ENCODE results near the gene PSMD12. TPM values are rescaled to one million over a fixed set of nuclear protein-coding genes. Genes with fewer than 3 reads are reported as not detected.

Gene PSMD12
- total RNA-seq, 1 donor from 2014 or later = 54.6 TPM

GRCh38 chr17:67378454-67379250, 12.3 kb upstream of the PSMD12 start:
- H3K4me3 Mint-ChIP-seq = peak overlapping the region; percentile 85
- DNase-seq = peak; percentile 77
- peak overlapping the region; percentile 73 for H3K27ac Mint-ChIP-seq
- H3K4me1 Mint-ChIP-seq = peaks cover 26% of the 10 kb centered on the region
- H3K36me3 Mint-ChIP-seq (ENCODE audit: low read depth) = no peaks in the 10 kb centered on the region
- intact Hi-C loops (cut with micrococcal nuclease) = loop anchor here (1.0 to 10.0 kb wide), 6 partner anchors 14 to 1184 kb away; partner anchors contain the start of gene CEP112
- ATAC-seq (ENCODE audit: low read depth) = peak; percentile 22
- no peak for TF ChIP-seq CTCF (IDR thresholded peaks at IDR 0.05)
- no peaks in the 10 kb centered on the region for H3K9me3 Mint-ChIP-seq
- POLR2A ChIA-PET = interaction anchor here (1.2 to 3.1 kb wide), 6 partner anchors 13 to 339 kb away, joined by 3 to 22 read pairs (median 4); partner anchors contain the start of genes HELZ, NOL11 and PSMD12
- no peaks in the 10 kb centered on the region for H3K27me3 Mint-ChIP-seq
- CTCF ChIA-PET = interaction anchor here (0.9 to 6.6 kb wide), 7 partner anchors 12 to 311 kb away, joined by 3 to 85 read pairs (median 4); partner anchors contain the start of gene PSMD12

GRCh38 chr17:67377488-67378453, 11.4 kb upstream of the PSMD12 start:
- CTCF ChIA-PET = interaction anchor here (1.2 to 6.6 kb wide), 6 partner anchors 9 to 312 kb away, joined by 3 to 85 read pairs (median 4); partner anchors contain the start of gene PSMD12
- H3K36me3 Mint-ChIP-seq (ENCODE audit: low read depth) = no peaks in the 10 kb centered on the region
- H3K4me3 Mint-ChIP-seq = peak overlapping the region; percentile 87
- POLR2A ChIA-PET = interaction anchor here (0.9 to 3.1 kb wide), 6 partner anchors 12 to 340 kb away, joined by 3 to 22 read pairs (median 3); partner anchors contain the start of genes HELZ, NOL11 and PSMD12
- peaks cover 26% of the 10 kb centered on the region for H3K4me1 Mint-ChIP-seq
- peak overlapping the region; percentile 71 for H3K27ac Mint-ChIP-seq
- H3K9me3 Mint-ChIP-seq = no peaks in the 10 kb centered on the region
- DNase-seq (peak; percentile 54), ATAC-seq (ENCODE audit: low read depth) (peak; percentile 22)
- no peak for TF ChIP-seq CTCF (IDR thresholded peaks at IDR 0.05)
- H3K27me3 Mint-ChIP-seq = no peaks in the 10 kb centered on the region
- intact Hi-C loops (cut with micrococcal nuclease) = loop anchor here (1.0 to 10.0 kb wide), 7 partner anchors 13 to 1183 kb away; partner anchors contain the start of genes CEP112 and NOL11

GRCh38 chr17:67376737-67377487, 10.5 kb upstream of the PSMD12 start, which contains the start of gene PITPNC1:
Gene PITPNC1, plus strand, starts transcription at chr17:67377281.
- peak; percentile 77 for DNase-seq
- Mint-ChIP-seq H3K36me3 (ENCODE audit: low read depth) (no peaks in the 10 kb centered on the region), H3K4me3 (peak within 1 kb of the TSS; percentile 87), H3K9me3 (no peaks in the 10 kb centered on the region), H3K4me1 (peaks cover 26% of the 10 kb centered on the region), H3K27ac (peak within 1 kb of the TSS; percentile 71), H3K27me3 (no peaks in the 10 kb centered on the region)
- no peak for TF ChIP-seq CTCF (IDR thresholded peaks at IDR 0.05)
- ChIA-PET POLR2A (interaction anchor here (0.6 to 3.1 kb wide), 6 partner anchors 11 to 442 kb away, joined by 3 to 22 read pairs (median 4); partner anchors contain the start of genes HELZ, NOL11 and PSMD12), CTCF (interaction anchor here (0.8 to 6.6 kb wide), 8 partner anchors 10 to 313 kb away, joined by 3 to 85 read pairs (median 5); partner anchors contain the start of gene PSMD12)
- intact Hi-C loops (cut with micrococcal nuclease) = loop anchor here (1.0 to 10.0 kb wide), 4 partner anchors 340 to 1182 kb away; partner anchors contain the start of genes CEP112 and NOL11
- peak; percentile 74 for ATAC-seq (ENCODE audit: low read depth)

GRCh38 chr17:67376415-67376736, 10.0 kb upstream of the PSMD12 start:
- intact Hi-C loops (cut with micrococcal nuclease) = loop anchor here (5.0 to 10.0 kb wide), 3 partner anchors 441 to 1182 kb away; partner anchors contain the start of gene CEP112
- Mint-ChIP-seq H3K27ac (peak overlapping the region; percentile 30), H3K9me3 (no peaks in the 10 kb centered on the region), H3K4me3 (peak overlapping the region; percentile 86), H3K36me3 (ENCODE audit: low read depth) (no peaks in the 10 kb centered on the region), H3K27me3 (no peaks in the 10 kb centered on the region), H3K4me1 (peaks cover 26% of the 10 kb centered on the region)
- DNase-seq (no peak), ATAC-seq (ENCODE audit: low read depth) (no peak)
- ChIA-PET POLR2A (interaction anchor here (0.7 to 3.1 kb wide), 2 partner anchors 11 to 313 kb away, joined by 9 to 22 read pairs; partner anchors contain the start of gene PSMD12), CTCF (interaction anchor here (0.8 to 6.6 kb wide), 7 partner anchors 9 to 314 kb away, joined by 3 to 85 read pairs (median 6); partner anchors contain the start of gene PSMD12)
- TF ChIP-seq CTCF (IDR thresholded peaks at IDR 0.05) = no peak

Measured in activated B cell treated with CpG ODN at 0.5 μM for 24 hours (primary cell).